ENCODE measurements around the gene TP53I11.

Gene TP53I11

GRCh38 chr11:44930588-44931302 lies 19.9 kb downstream of the TP53I11 start:
- Histone ChIP-seq H3K36me3 (replicated peaks; ENCODE audit: insufficient read depth, low read length) (no peaks in the 10 kb centered on the region), H3K4me1 (ENCODE audit: low read length) (no peaks in the 10 kb centered on the region)
- TF ChIP-seq CTCF (IDR thresholded peaks at IDR 0.05; ENCODE audit: low read length) (no peak), EZH2phosphoT487 (IDR thresholded peaks at IDR 0.05; ENCODE audit: low read length) (no peak), EZH2 (optimal IDR thresholded peaks at IDR 0.05; ENCODE audit: low read depth, low read length) (no peak)

GRCh38 chr11:44928816-44929215 lies 21.9 kb downstream of the TP53I11 start:
- Histone ChIP-seq H3K27me3 (replicated peaks; ENCODE audit: insufficient read depth, low read length) (peaks cover 15% of the 10 kb centered on the region; the same call in 1 of the 2 replicates), H3K27ac (ENCODE audit: low read length) (no peak overlapping the region), H2AFZ (ENCODE audit: low read length) (no peak overlapping the region), H3K79me2 (ENCODE audit: low read length) (no peaks in the 10 kb centered on the region), H3K9me2 (replicated peaks; ENCODE audit: insufficient read depth, low read length) (no peaks in the 10 kb centered on the region), H3F3A (ENCODE audit: insufficient read depth, low read length) (no peaks in the 10 kb centered on the region), H3K9me3 (replicated peaks; ENCODE audit: insufficient read depth, low read length) (no peaks in the 10 kb centered on the region), H4K20me1 (ENCODE audit: insufficient read depth, low read length) (no peaks in the 10 kb centered on the region), H3K4me2 (ENCODE audit: low read depth, low read length) (no peak overlapping the region), H3K4me1 (ENCODE audit: low read length) (no peaks in the 10 kb centered on the region), H3K9ac (ENCODE audit: low read length) (no peak overlapping the region), H3K4me3 (ENCODE audit: low read length) (no peak overlapping the region), H3K36me3 (replicated peaks; ENCODE audit: insufficient read depth, low read length) (no peaks in the 10 kb centered on the region)
- DNase-seq: no peak
- no peak for TF ChIP-seq EZH2 (optimal IDR thresholded peaks at IDR 0.05; ENCODE audit: low read depth, low read length)
- no peak for TF ChIP-seq CTCF (IDR thresholded peaks at IDR 0.05; ENCODE audit: low read length)
- TF ChIP-seq EZH2phosphoT487 (IDR thresholded peaks at IDR 0.05; ENCODE audit: low read length): no peak

More at GRCh38 chr11:44930588-44931302, 19.9 kb downstream of the TP53I11 start:
- H3K27ac ChIP-seq (ENCODE audit: low read length): no peak overlapping the region
- DNase-seq: no peak
- H3K9me2 ChIP-seq (replicated peaks; ENCODE audit: insufficient read depth, low read length): no peaks in the 10 kb centered on the region
- no peaks in the 10 kb centered on the region for H3K79me2 ChIP-seq (ENCODE audit: low read length)
- no peaks in the 10 kb centered on the region for H4K20me1 ChIP-seq (ENCODE audit: insufficient read depth, low read length)
- H3K9me3 ChIP-seq (replicated peaks; ENCODE audit: insufficient read depth, low read length): no peaks in the 10 kb centered on the region
- no peak overlapping the region for H2AFZ ChIP-seq (ENCODE audit: low read length)
- H3K9ac ChIP-seq (ENCODE audit: low read length): no peak overlapping the region
- no peak overlapping the region for H3K4me2 ChIP-seq (ENCODE audit: low read depth, low read length)
- H3K4me3 ChIP-seq (ENCODE audit: low read length): no peak overlapping the region
- no peaks in the 10 kb centered on the region for H3F3A ChIP-seq (ENCODE audit: insufficient read depth, low read length)
- peaks cover 15% of the 10 kb centered on the region; the same call in 1 of the 2 replicates for H3K27me3 ChIP-seq (replicated peaks; ENCODE audit: insufficient read depth, low read length)

GRCh38 chr11:44928144-44928543 lies 22.5 kb downstream of the TP53I11 start:
- Histone ChIP-seq H3K79me2 (ENCODE audit: low read length) (no peaks in the 10 kb centered on the region), H3K4me1 (ENCODE audit: low read length) (no peaks in the 10 kb centered on the region), H3K27ac (ENCODE audit: low read length) (no peak overlapping the region), H2AFZ (ENCODE audit: low read length) (no peak overlapping the region), H3K4me2 (ENCODE audit: low read depth, low read length) (no peak overlapping the region), H3K27me3 (replicated peaks; ENCODE audit: insufficient read depth, low read length) (peaks cover 15% of the 10 kb centered on the region; the same call in 1 of the 2 replicates), H3K9me2 (replicated peaks; ENCODE audit: insufficient read depth, low read length) (no peaks in the 10 kb centered on the region), H3K36me3 (replicated peaks; ENCODE audit: insufficient read depth, low read length) (no peaks in the 10 kb centered on the region), H3F3A (ENCODE audit: insufficient read depth, low read length) (no peaks in the 10 kb centered on the region), H3K9ac (ENCODE audit: low read length) (no peak overlapping the region), H4K20me1 (ENCODE audit: insufficient read depth, low read length) (no peaks in the 10 kb centered on the region), H3K4me3 (ENCODE audit: low read length) (no peak overlapping the region), H3K9me3 (replicated peaks; ENCODE audit: insufficient read depth, low read length) (no peaks in the 10 kb centered on the region)
- no peak for TF ChIP-seq EZH2 (optimal IDR thresholded peaks at IDR 0.05; ENCODE audit: low read depth, low read length)
- TF ChIP-seq CTCF (IDR thresholded peaks at IDR 0.05; ENCODE audit: low read length): no peak
- no peak for TF ChIP-seq EZH2phosphoT487 (IDR thresholded peaks at IDR 0.05; ENCODE audit: low read length)
- DNase-seq: no peak
